Peyer's patch (tissue), 4 donors: ENCODE results near the gene UNC50.

ENCODE experiments used
- CTCF ChIP-seq, 6 experiments: fragments of 450-650 bp in 4 of 6; fragments of 200-600 bp in 2 of 6; sonication (generic) in 1 of 6; IDR thresholded peaks; one replicate each; pipeline ENCODE4 v1.5.1; 2017 to 2019; ENCODE audit warnings: antibody characterized with exemption in 6 of 6, mild to moderate bottlenecking in 3 of 6, moderate library complexity in 1 of 6
- POLR2A ChIP-seq, 2 donors: fragments of 450-650 bp; IDR thresholded peaks; one replicate each; pipeline ENCODE4 v1.5.1; 2017; ENCODE audit warnings: antibody characterized with exemption in 2 of 2, mild to moderate bottlenecking in 2 of 2, moderate library complexity in 2 of 2

- no peak for TF ChIP-seq CTCF (IDR thresholded peaks at IDR 0.05)
- no peak for TF ChIP-seq POLR2A (IDR thresholded peaks at IDR 0.05)
Observed at GRCh38 chr2:98588880-98589431, 19.4 kb upstream of the UNC50 start.
